HepG2 (cell line): Measurements from ENCODE around the gene FAM222A. TPM values are rescaled to one million over a fixed set of nuclear protein-coding genes. Genes with fewer than 3 reads are reported as not detected.

Experiments used
- CHD4 ChIP-seq: fragments of 200-600 bp; sonication (generic); IDR thresholded peaks from 2 replicates; pipeline ENCODE4 v1.7.0; 2017; ENCODE audit warnings: mild to moderate bottlenecking, low read length, borderline replicate concordance
- CREB1 ChIP-seq, 2 experiments: fragments of 450-650 bp in 1 of 2; IDR thresholded peaks; 2 replicates each; pipeline ENCODE4 v1.6.1; 2016 to 2017; ENCODE audit warnings: control low read depth in 1 of 2, mild to moderate bottlenecking in 1 of 2, missing compliant biosample characterization in 1 of 2, missing genetic modification characterization in 1 of 2
- FOXP1 ChIP-seq, 2 experiments: fragments of 450-650 bp in 1 of 2; IDR thresholded peaks; 2 replicates each; pipeline ENCODE4 v1.6.1; 2017 to 2018; ENCODE audit warnings: antibody characterized with exemption in 1 of 2
- KLF15 ChIP-seq: sonication (generic); formaldehyde crosslinking; IDR thresholded peaks from 2 replicates; pipeline ENCODE4 v1.8.1; 2023; ENCODE audit warnings: borderline replicate concordance, mild to moderate bottlenecking, inconsistent platforms, missing genetic modification reagents, mixed read lengths
- MAZ ChIP-seq, 2 experiments: sonication (generic) in 1 of 2; formaldehyde crosslinking in 1 of 2; IDR thresholded peaks; 2 replicates each; pipeline versions ENCODE4 v1.5.0 to v1.6.1; 2012 to 2020; ENCODE audit warnings: low read depth in 2 of 2, mild to moderate bottlenecking in 2 of 2, borderline replicate concordance in 1 of 2, improper control_type of control experiment in 1 of 2, low read length in 1 of 2, missing genetic modification reagents in 1 of 2, moderate library complexity in 1 of 2
- MEIS2 ChIP-seq: sonication (generic); formaldehyde crosslinking; IDR thresholded peaks from 2 replicates; pipeline ENCODE4 v1.9.0; 2021; ENCODE audit warnings: mild to moderate bottlenecking, missing genetic modification reagents
- MXD1 ChIP-seq: sonication (generic); formaldehyde crosslinking; IDR thresholded peaks from 2 replicates; pipeline ENCODE4 v1.4.0; 2020; ENCODE audit warnings: mild to moderate bottlenecking, missing genetic modification reagents
- MYC ChIP-seq: sonication (generic); formaldehyde crosslinking; IDR thresholded peaks from 2 replicates; pipeline ENCODE4 v1.9.0; 2021; ENCODE audit warnings: missing genetic modification reagents, borderline replicate concordance
- PHB2 ChIP-seq: fragments of 450-650 bp; IDR thresholded peaks from 2 replicates; pipeline ENCODE4 v1.6.1; 2018; ENCODE audit not compliant: partially characterized antibody
- PRDM10 ChIP-seq: sonication (generic); formaldehyde crosslinking; IDR thresholded peaks from 2 replicates; pipeline ENCODE4 v1.4.0; 2020; ENCODE audit warnings: low read depth, missing genetic modification reagents
- SIX4 ChIP-seq: sonication (generic); formaldehyde crosslinking; IDR thresholded peaks from 2 replicates; pipeline ENCODE4 v1.4.0; 2020; ENCODE audit warnings: missing genetic modification reagents
- SP140L ChIP-seq: sonication (generic); formaldehyde crosslinking; IDR thresholded peaks from 2 replicates; pipeline ENCODE4 v1.4.0; 2020; ENCODE audit warnings: missing genetic modification reagents, borderline replicate concordance
- ZBTB21 ChIP-seq: sonication (generic); formaldehyde crosslinking; IDR thresholded peaks from 2 replicates; pipeline ENCODE4 v1.4.0; 2020; ENCODE audit warnings: missing genetic modification reagents
- ZNF251 ChIP-seq: sonication (generic); formaldehyde crosslinking; IDR thresholded peaks from 2 replicates; pipeline ENCODE4 v1.9.0; 2021; ENCODE audit warnings: mild to moderate bottlenecking, missing genetic modification reagents
- ZNF280D ChIP-seq: sonication (generic); formaldehyde crosslinking; IDR thresholded peaks from 2 replicates; pipeline ENCODE4 v1.5.1; 2020; ENCODE audit warnings: mild to moderate bottlenecking, missing genetic modification reagents
- ZNF30 ChIP-seq: sonication (generic); formaldehyde crosslinking; IDR thresholded peaks from 2 replicates; pipeline ENCODE4 v1.5.0; 2020; ENCODE audit warnings: mild to moderate bottlenecking, missing genetic modification reagents
- ZNF629 ChIP-seq: sonication (generic); formaldehyde crosslinking; conservative IDR thresholded peaks from 2 replicates; pipeline ENCODE4 v1.5.0; 2020; ENCODE audit warnings: missing genetic modification reagents
- ZNF672 ChIP-seq: sonication (generic); formaldehyde crosslinking; IDR thresholded peaks from 2 replicates; pipeline ENCODE4 v1.8.1; 2022; ENCODE audit warnings: missing genetic modification reagents
- ZNF775 ChIP-seq: sonication (generic); formaldehyde crosslinking; IDR thresholded peaks from 2 replicates; pipeline ENCODE4 v1.4.0; 2020; ENCODE audit warnings: missing genetic modification reagents, mild to moderate bottlenecking, moderate library complexity, borderline replicate concordance
- ZNF792 ChIP-seq: IDR thresholded peaks from 2 replicates; pipeline ENCODE4 v1.6.1; 2016
- ZSCAN30 ChIP-seq: sonication (generic); formaldehyde crosslinking; IDR thresholded peaks from 2 replicates; pipeline ENCODE4 v1.5.0; 2020; ENCODE audit warnings: mild to moderate bottlenecking, missing genetic modification reagents
- polyA plus RNA-seq, 8 experiments: library from polyadenylated mRNA; depleted of rRNA in 3 of 8; stranded (reverse) in 7 of 8; unstranded in 1 of 8; fragments of >200 nt; fragmentation: Illumina TruSeq in 4 of 8; extraction: Trizol in 4 of 8; gene quantifications; 2 replicates each; pipeline versions ENCODE4 v1.2.1 to v1.2.3, GENCODE V29; 2011 to 2016; ENCODE audit warnings: low read depth in 4 of 8, missing spikeins in 1 of 8, mixed read lengths in 1 of 8; ENCODE audit not compliant: insufficient read depth in 1 of 8
- total RNA-seq, 5 experiments: library from RNA; depleted of rRNA; stranded (reverse); fragments of >200 nt; fragmentation: Illumina TruSeq; extraction: Trizol; gene quantifications; 2 replicates each; pipeline ENCODE4 v1.2.3, GENCODE V29; 2016; ENCODE audit warnings: low read depth in 1 of 5
- TF ChIP-seq, protein P1 (sequence below): sonication (generic); formaldehyde crosslinking; conservative IDR thresholded peaks from 2 replicates; pipeline ENCODE4 v1.8.1; 2023; ENCODE audit warnings: missing genetic modification reagents

The FAM222A gene
- total and polyA plus RNA-seq, 2 of the 13 experiments (the other 11 are each of a cell fraction or from before 2014, with no cell fraction given) = 2.7 to 9.6 TPM

DNA sequence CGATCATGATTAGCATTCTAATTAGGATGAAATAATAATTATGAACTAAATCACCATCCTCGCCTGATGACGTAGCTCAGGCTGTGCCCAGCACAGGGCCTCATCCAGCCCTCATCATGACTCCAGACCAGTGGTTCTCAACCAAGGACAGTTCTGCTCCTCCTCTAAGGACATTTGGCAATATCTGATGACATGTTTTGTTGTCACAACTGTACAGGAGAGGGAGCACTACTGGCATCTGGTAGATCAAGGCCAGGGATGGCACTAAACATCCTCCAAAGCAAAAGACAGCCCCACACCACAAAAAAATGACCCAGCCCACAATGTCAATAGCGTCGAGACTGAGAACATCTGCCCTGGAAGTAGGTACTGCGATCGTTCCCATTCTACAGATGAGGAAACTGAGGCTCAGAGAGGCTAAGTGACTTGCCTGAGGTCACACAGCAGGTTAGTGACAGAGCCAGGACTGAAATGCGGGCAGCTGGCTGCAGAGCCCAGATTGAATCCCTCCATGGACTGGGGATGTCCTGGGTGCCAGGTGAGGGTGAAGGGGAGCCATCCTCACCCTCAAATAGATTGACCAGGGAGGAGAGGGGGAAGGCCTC is 104.1 kb downstream of the FAM222A start (continued):
- no peak for TF ChIP-seq ZNF280D (CRISPR knock-in tag)
- TF ChIP-seq MXD1 (CRISPR knock-in tag) = no peak
- no peak for TF ChIP-seq ZNF30 (CRISPR knock-in tag)
- no peak for TF ChIP-seq PRDM10 (CRISPR knock-in tag)
- TF ChIP-seq MAZ (IDR thresholded peaks at IDR 0.05; ENCODE audit: borderline replicate concordance, low read depth, low read length) = no peak
- no peak for TF ChIP-seq MAZ (CRISPR knock-in tag; IDR thresholded peaks at IDR 0.05; ENCODE audit: low read depth)
- TF ChIP-seq FOXP1 (IDR thresholded peaks at IDR 0.05) = no peak
- TF ChIP-seq FOXP1 (CRISPR knock-in tag; IDR thresholded peaks at IDR 0.05) = no peak
- TF ChIP-seq CREB1 (IDR thresholded peaks at IDR 0.05) = peak; percentile 50
- TF ChIP-seq CREB1 (CRISPR knock-in tag; IDR thresholded peaks at IDR 0.05) = no peak
- TF ChIP-seq KLF15 (CRISPR knock-in tag) = no peak
- peak; percentile 48; the same call in 1 of the 2 replicates for TF ChIP-seq CHD4
- TF ChIP-seq SIX4 (CRISPR knock-in tag) = no peak
- TF ChIP-seq SP140L (CRISPR knock-in tag) = no peak
- no peak for TF ChIP-seq ZNF251 (CRISPR knock-in tag)
- TF ChIP-seq PHB2 = no peak
- TF ChIP-seq ZNF672 (CRISPR knock-in tag) = no peak
- TF ChIP-seq, protein P1, sequence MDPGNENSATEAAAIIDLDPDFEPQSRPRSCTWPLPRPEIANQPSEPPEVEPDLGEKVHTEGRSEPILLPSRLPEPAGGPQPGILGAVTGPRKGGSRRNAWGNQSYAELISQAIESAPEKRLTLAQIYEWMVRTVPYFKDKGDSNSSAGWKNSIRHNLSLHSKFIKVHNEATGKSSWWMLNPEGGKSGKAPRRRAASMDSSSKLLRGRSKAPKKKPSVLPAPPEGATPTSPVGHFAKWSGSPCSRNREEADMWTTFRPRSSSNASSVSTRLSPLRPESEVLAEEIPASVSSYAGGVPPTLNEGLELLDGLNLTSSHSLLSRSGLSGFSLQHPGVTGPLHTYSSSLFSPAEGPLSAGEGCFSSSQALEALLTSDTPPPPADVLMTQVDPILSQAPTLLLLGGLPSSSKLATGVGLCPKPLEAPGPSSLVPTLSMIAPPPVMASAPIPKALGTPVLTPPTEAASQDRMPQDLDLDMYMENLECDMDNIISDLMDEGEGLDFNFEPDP (CRISPR knock-in tag) = no peak
- TF ChIP-seq ZBTB21 (CRISPR knock-in tag) = no peak
- TF ChIP-seq MEIS2 (CRISPR knock-in tag) = no peak
- peak; percentile 89 for TF ChIP-seq ZNF629
- no peak for TF ChIP-seq MYC
- no peak for TF ChIP-seq ZNF775 (CRISPR knock-in tag)
- TF ChIP-seq ZSCAN30 (CRISPR knock-in tag) = no peak
- TF ChIP-seq ZNF792 = no peak
